GM13977 (cell line): ENCODE data around the gene ZGPAT.

ENCODE experiments used
- DNase-seq: peaks from one replicate; pipeline ENCODE4 v3.0.0; 2012; ENCODE audit warnings: low spot score
- CTCF ChIP-seq: IDR thresholded peaks from 2 replicates; pipeline ENCODE4 v1.5.1; 2012; ENCODE audit warnings: mild to moderate bottlenecking, control low read depth; ENCODE audit not compliant: insufficient read depth; ENCODE audit errors: extremely low read depth, missing control alignments
- in situ Hi-C: fragments of 300-500 bp; cut with MboI; formaldehyde crosslinking; loops from one replicate; pipeline ENCODE4 v1.12.0; 2022; ENCODE audit warnings: low sequenced_read_pairs, low pct_unique_long_range_greater_than_20kb, mixed read lengths, inconsistent platforms; ENCODE audit not compliant: unreplicated experiment

ZGPAT gene

GRCh38 chr20:63742381-63743024, 34.7 kb downstream of the ZGPAT start:
- DNase-seq, result no peak
- no peak for TF ChIP-seq CTCF
- in situ Hi-C loops, result no loop called here

- in situ Hi-C loops, result no loop called here
- DNase-seq, result peak; percentile 22
- no peak for TF ChIP-seq CTCF
Observed at GRCh38 chr20:63743210-63743970, 35.6 kb downstream of the ZGPAT start.

GRCh38 chr20:63744158-63744557, 36.3 kb downstream of the ZGPAT start:
- TF ChIP-seq CTCF, result no peak
- in situ Hi-C loops, result no loop called here
- DNase-seq, result peak; percentile 26

GRCh38 chr20:63744574-63745423, 37.0 kb downstream of the ZGPAT start:
- in situ Hi-C loops, result no loop called here
- DNase-seq, result peak; percentile 15
- TF ChIP-seq CTCF, result no peak

GRCh38 chr20:63745424-63745805, 37.6 kb downstream of the ZGPAT start:
- in situ Hi-C loops, result no loop called here

More at GRCh38 chr20:63745424-63745805, 37.6 kb downstream of the ZGPAT start:
- peak; percentile 16 for DNase-seq
- TF ChIP-seq CTCF, result no peak
